ENCODE results near the gene OR8H2. TPM values are rescaled to one million over a fixed set of nuclear protein-coding genes. Genes with fewer than 3 reads are reported as not detected.

The OR8H2 gene, protein sequence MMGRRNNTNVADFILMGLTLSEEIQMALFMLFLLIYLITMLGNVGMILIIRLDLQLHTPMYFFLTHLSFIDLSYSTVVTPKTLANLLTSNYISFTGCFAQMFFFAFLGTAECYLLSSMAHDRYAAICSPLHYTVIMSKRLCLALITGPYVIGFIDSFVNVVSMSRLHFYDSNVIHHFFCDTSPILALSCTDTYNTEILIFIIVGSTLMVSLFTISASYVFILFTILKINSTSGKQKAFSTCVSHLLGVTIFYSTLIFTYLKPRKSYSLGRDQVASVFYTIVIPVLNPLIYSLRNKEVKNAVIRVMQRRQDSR
- not detected in 2 replicates for total RNA-seq

GRCh38 chr11:56103210-56103737 is at the start of gene OR8H2:
Gene OR8H2 (plus strand): TSS chr11:56103687. CDS start chr11:56105043, 1,356 bp downstream.

DNA sequence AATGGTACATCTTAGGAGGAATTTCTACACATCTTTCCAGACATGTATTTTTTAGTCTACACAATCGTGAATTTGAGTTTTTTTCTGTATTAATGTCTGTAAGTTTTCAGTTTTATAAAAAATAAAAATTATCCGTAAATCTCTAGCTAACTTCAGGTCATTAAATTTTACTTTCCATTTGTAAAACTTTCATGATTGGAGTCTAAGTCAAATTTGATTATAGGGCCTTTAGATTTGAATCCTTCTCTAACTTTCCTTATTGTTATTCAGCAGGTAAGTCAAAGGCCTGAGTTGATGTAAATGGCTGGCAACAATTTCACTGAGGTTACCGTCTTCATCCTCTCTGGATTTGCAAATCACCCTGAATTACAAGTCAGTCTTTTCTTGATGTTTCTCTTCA is 10.5 kb upstream of the OR8H2 start, which contains the start of gene OR8I2:
Gene OR8I2, plus strand, starts transcription at position 301 of the 400 bp plus-strand sequence. Its CDS starts 0 bp downstream, at position 301.

GRCh38 chr11:56122073-56122472 is 18.6 kb downstream of the OR8H2 start, which contains the start of gene OR8H3:
Gene OR8H3 (plus strand): TSS chr11:56122373. CDS start chr11:56122373, 0 bp downstream.

DNA sequence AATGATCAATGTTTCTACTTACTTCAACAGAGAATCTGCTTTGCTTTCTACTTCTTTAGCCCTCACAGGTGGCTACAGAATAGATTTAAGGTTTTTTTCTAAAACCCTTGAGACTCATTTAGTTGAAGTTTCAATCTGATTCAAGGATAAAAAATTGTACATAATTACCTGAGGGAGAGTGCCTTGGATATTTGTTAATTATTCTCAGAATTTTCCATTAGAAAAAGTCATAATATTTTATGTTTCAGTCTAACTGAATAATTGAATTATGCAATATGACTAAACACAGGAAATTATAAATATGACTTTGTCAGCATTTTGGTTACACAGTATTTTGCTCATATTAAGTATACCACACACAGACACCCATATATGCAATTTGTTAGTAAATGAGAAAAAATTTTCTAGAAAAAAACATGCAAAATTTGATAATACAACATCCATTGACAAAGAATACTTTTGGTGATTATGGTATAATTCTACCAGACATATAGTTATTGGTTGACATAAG is 36.7 kb downstream of the OR8H2 start, which contains the start of gene OR8J3:
Gene OR8J3, minus strand, starts transcription at position 51 of the 511 bp plus-strand sequence. CDS start 2,483 bp downstream, outside the sequence.

Other genes starting within 250 kb of the OR8H2 start
- not detected in 2 replicates for gene TRIM51, start 220.4 kb upstream of the OR8H2 start, total RNA-seq
- not detected in 2 replicates for gene OR5W2, start 189.1 kb upstream of the OR8H2 start, total RNA-seq
- gene OR5I1, start 167.3 kb upstream of the OR8H2 start, total RNA-seq = not detected in 2 replicates
- not detected in 2 replicates for gene OR10AG1, start 133.7 kb upstream of the OR8H2 start, total RNA-seq
- gene OR5F1, start 109.1 kb upstream of the OR8H2 start, total RNA-seq = not detected in 2 replicates
- not detected in 2 replicates for gene OR5AS1, start 76.0 kb upstream of the OR8H2 start, total RNA-seq
- not detected in 2 replicates for gene OR8I2, start 10.4 kb upstream of the OR8H2 start, total RNA-seq
- not detected in 2 replicates for gene OR8H3, start 18.7 kb downstream of the OR8H2 start, total RNA-seq
- gene OR8J3, start 36.5 kb downstream of the OR8H2 start, total RNA-seq = not detected in 2 replicates
- not detected in 2 replicates for gene OR8K5, start 56.6 kb downstream of the OR8H2 start, total RNA-seq
- not detected in 2 replicates for gene OR5J2, start 72.9 kb downstream of the OR8H2 start, total RNA-seq
- gene OR5T2, start 130.6 kb downstream of the OR8H2 start, total RNA-seq = not detected in 2 replicates
- gene OR5T3, start 148.6 kb downstream of the OR8H2 start, total RNA-seq = not detected in 2 replicates
- gene OR5T1, start 170.5 kb downstream of the OR8H2 start, total RNA-seq = not detected in 2 replicates
- gene OR8H1, start 188.6 kb downstream of the OR8H2 start, total RNA-seq = not detected in 2 replicates
- gene OR8K3, start 211.5 kb downstream of the OR8H2 start, total RNA-seq = not detected in 2 replicates
- gene OR8K1, start 242.4 kb downstream of the OR8H2 start, total RNA-seq = not detected in 2 replicates